GM20431 (cell line): ENCODE measurements around the gene TTYH2.

Experiments
- in situ Hi-C: fragments of 300-500 bp; cut with MseI, MboI; formaldehyde crosslinking; loops from one replicate; pipeline ENCODE4 v1.15.0; 2020; ENCODE audit warnings: low sequenced_read_pairs; ENCODE audit not compliant: unreplicated experiment

TTYH2 gene

GRCh38 chr17:74213861-74214391 lies 555 bp downstream of the TTYH2 start:
- in situ Hi-C loops = no loop called here

DNA sequence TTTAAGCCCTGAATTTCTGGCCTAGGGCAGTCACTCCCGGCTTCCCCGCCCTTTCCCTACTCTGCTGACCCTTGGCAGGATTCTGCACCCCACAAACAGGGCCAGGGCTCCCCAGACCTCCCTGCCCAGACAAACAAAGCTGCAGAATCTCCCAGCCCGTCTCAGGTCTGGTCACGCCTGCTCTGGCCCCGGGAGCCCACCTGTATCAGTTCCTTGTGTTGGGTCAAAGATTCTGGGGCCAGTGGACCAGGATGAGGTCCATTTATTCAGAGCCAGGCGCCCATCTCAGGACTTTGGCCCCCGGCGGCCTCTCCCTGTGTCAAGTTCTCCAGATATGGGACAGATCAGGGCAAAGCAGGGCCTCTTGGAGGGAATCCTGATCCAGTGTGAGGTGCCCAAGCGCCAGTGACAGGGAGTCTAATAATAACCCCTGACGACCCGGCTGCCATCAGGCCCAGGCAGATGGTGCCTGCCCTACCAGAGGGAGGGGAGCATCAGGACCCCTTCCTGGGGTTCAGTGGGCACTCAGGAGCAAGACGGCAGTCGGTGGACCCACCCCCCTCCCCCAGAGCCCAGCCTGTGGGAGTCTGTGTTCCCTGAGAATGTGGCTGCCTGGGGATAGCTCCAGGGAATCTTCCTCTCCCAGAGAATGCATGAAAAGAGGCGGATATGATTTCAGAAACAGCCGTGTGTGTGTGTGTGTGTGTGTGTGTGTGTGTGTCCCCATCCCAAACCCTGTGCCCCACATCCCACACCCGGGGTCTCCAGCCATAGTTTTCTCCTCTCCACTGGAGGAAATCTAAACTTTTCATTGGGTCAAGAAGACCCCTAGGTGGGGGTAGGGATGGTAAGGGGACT lies 1.3 kb downstream of the TTYH2 start:
- in situ Hi-C loops = no loop called here

GRCh38 chr17:74215342-74215727 lies 2.0 kb downstream of the TTYH2 start:
- in situ Hi-C loops = no loop called here

- in situ Hi-C loops = no loop called here
These were observed 3.1 kb downstream of the TTYH2 start for GRCh38 chr17:74216505-74216904.

DNA sequence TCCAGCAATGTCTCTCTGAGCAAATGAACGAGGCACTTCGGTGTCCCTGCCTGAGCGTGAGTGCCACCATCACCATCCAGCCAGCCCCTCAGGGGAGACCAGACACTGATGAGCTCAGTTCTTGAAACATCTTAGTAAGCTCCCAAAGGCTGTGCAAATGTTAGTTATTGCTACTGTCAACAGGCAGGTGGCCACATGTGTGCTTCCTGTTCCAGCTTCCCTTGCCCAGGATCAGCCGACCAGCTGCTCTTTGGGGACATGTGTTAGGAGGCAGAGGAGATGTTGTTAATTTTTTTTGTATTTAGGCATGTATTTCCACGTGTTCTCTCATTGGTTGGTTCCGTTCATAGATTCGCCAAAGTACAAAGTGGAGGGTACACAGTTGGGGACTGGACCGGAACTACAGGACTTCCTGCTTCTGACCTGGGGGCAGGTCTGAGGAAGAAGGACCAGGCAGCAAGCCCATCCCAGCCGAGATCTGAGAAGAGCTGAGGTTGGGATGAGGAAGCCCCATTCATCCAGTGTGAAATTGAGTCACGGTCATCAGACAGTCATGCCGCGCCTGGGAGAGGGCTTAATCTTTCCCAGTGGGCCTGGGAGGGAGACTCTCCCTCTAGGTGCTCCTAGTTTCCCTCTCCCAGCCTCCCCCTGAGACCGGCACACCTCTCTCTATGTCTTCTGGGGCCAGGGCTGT lies 3.8 kb downstream of the TTYH2 start:
- in situ Hi-C loops = no loop called here

DNA sequence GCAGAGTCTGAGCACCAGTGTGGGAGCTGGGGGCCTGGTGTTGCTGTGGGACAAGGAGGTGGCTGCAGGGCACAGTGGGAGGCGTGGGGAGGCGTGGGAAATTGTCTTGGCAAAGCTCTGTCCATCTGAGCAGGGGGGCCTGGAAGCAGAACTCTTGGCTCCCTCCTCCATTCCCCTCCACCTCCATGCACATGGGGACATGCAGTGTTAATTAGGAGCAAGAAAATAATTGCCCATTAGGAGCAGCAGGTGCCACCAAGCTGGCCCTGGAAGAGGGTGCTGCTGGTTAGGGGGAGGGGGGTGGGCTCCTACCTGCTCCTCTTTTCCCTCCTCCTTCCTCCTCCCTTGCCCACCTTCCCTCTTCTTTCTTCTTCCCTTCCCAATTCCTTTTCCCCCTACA lies 4.5 kb downstream of the TTYH2 start:
- in situ Hi-C loops = no loop called here

GRCh38 chr17:74218436-74218835 lies 5.1 kb downstream of the TTYH2 start:
- in situ Hi-C loops = no loop called here

DNA sequence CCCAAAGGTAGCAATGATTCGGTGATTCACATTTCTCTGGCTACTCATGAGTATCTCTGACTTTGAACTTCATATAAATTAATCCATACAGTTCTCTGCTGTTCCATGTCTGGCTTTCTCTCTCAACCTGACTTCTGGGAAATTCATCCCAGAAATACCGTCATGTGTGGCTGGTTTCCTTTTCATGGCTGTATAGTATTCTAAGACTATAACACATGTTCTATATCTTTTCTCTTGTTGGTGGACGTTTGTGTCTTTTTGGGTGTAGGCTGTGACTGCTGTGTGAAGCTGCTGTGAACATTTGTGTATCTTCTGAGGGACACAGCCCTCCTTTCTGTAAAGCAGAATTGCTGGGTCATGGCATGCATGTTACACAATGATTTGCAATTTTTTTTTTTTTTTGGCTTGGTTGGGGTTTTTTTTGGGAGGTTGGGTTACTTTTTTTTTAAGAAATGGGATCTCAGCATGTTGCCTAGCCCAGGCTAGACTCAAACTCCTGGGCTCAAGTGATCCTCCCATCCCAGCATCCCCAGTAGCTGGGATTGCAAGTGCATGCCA lies 6.3 kb downstream of the TTYH2 start:
- in situ Hi-C loops = no loop called here

DNA sequence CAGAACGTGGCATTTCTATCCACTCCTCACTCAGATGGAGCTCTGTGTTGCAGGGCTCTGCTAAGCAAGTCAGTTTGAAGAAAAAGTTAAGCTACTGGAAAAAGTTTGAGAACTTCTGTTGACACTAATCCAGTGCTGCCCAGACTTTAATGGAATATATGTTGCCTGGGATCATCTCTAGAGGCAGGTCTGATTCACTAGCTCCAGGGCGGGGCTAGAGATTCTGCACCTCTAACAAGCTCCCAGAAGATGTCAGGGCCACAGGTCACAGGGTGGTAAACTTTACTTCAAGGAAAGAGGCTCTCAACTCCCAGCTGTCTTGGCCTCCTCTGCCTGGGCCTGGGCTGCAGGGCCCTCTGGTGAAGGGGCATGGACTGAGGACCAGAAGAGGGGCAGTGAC lies 6.8 kb downstream of the TTYH2 start:
- in situ Hi-C loops = no loop called here

DNA sequence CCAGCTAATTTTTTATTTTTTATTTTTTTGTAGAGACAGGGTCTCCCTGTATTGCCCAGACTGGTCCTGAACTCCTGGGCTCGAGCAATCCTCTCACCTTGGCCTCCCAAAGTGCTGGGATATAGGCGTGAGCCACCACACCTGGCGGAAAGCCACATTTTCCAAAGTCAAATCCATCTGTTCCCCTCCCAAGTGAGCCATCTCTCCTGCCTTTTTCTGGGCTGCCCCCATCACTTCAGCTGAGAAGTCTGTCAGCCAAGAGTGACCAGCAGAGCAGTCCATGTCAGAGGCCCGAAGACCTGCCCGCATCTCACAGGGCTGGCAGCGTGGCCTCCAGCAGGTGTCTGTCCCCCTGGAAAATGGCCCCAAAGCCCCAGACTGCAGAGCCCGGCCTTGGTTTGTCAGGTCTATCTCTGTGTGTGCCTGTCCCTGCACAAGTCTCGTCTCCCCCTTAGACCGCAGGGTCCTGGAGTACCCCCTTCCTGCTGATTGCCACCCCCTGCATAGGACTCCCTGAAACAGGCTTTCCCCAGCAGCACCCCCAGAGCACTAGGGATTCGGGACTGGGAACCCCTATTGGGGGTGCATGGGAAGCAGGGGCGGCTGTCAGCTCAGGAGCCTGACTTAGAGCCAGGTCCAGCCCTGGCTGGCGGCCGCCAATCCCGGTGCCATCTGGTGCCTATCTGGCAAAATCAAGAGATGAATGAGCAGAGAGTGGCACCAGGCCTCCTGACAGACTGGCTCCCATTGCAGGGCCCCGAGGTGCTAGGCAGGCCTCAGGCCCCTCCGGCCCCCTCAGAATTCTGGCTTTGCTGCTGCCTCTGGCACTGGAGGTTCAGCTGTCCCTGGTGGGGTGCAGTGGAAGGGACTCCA lies 7.8 kb downstream of the TTYH2 start:
- in situ Hi-C loops = no loop called here

- in situ Hi-C loops = no loop called here
These were observed 9.0 kb downstream of the TTYH2 start for GRCh38 chr17:74222399-74222798.

GRCh38 chr17:74223901-74224300 lies 10.5 kb downstream of the TTYH2 start:
- in situ Hi-C loops = no loop called here

- in situ Hi-C loops = no loop called here
These were observed 11.8 kb downstream of the TTYH2 start for GRCh38 chr17:74224959-74225725.

- in situ Hi-C loops = no loop called here
These were observed 12.9 kb downstream of the TTYH2 start for GRCh38 chr17:74226252-74226651.

DNA sequence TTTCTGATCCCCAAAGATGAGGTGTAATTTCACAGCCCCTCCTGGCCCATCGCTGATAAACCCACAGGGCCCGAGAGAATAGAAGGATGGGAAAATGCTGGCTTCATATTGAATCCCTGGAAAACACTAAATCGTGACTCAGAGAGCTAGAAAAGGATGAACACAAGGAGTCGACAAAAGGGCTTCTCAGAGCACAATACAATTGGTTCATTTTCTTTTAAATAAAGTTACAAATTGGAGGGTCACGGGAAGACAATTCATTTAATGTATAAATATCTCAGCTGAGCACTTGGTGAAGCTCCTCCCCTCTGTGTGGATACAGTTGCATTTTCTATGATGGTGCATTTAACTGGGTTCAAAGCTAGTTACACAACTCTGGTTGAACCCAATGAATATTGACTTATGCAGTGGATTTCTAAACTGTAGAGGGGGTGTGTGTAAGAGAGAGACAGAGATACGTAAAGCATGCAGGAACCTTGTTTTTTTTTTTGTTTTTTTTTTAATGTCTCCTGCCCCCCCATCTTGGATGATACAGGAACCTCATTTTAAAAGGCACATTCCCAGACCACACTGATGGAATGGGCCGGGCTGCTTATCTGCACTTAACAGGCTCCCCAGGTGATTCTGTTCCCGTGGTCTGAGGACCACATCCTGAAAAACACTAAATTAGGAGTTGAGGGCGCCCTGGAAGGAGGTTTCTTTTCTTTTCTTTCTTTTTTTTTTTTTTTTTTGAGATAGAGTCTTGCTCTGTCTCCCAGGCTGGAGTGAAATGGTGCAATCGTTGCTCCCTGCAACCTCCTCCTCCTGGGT lies 14.1 kb downstream of the TTYH2 start:
- in situ Hi-C loops = no loop called here

DNA sequence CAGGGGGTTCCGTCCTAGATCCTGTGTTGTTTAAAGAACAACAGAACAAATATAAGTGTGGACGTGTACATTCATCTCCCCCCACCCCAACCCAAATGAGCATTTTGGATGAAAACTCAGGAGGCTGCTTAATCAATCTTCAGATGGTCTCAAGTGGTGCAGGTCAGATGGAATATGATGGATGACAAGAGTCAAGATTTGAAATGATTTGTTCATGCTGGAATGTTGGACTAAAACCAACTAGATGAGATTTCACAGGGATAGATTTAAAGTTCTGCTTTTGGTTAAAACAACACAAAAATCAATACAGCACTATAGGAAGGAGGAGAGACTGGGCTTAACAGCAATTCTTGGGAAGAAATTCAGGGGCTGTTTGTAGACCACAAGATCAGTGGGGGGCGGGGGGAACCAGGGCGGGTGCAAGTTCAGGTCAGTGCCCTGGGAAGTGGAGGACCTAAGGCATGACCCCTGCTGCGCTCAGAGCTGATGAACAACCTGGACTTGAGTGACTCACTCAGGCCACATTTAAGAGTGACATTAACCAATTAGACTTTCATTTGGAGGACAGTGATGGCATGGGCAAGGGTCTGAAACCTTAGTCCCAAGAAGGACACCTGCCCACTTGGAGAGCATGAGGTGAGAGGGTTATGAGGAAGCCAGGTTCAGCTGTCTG lies 15.1 kb downstream of the TTYH2 start:
- in situ Hi-C loops = no loop called here

GRCh38 chr17:74230896-74231295 lies 17.5 kb downstream of the TTYH2 start:
- in situ Hi-C loops = no loop called here
